ENCODE data around the gene CCDC33.

Gene CCDC33

DNA sequence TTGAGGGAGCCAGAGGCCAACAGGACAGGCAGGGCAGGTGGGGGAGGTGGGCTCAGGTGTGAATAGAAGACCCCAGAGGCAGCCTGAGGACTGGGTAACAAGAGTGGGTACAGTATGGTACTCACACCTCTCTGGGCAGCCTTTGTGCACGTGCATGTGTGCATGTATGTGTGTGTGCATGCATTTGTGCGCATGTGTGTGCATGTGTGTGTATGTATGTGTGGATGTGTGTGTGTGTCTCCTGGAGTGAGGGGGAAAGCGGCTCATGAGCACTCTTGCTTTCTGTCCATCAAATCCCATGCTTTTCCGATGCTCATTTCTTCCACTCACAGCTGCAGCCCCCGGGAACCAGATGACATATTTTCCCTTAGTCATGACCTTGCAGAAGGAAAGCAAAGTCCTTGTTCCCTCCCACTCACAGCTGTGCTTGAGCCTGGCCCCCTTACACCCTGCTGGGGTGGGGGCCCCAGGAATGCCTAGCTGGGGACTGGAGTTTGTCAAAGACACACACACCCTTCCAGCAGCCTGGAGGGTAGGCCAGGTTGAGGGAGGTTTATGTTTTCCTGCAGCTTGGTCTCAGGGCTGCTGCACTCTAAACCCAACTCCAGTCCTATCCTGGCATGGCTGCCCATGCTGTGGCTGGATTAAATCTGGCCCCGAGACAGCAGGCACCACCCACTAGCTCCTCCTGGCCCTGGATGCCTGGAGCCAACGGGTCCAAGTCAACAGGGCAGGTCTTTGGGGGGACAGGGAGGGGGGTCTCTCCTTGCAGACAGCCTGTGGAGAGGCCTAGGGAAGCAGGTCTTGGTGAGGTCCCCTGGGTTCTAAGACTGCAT is 22.5 kb downstream of the CCDC33 start:
- DNase-seq (ENCODE audit: low read depth, low spot score): no peak

DNA sequence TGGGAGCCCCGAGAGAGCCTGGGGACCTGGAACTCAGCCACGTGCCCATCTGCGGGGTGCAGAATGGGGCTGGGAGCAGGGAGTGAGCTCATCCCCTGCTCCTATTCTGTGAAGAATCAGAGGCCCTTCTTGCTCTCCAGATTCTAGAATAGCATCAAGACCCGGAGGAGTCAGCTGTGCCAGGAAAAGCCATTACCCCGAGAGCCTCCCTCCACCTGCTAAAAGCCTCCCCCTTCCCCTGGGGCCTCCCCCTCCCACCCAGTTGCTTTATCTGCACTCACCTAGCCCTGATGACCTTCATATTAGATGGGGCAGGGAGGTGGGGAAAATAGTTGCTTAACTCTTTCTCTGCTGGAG is 23.1 kb downstream of the CCDC33 start:
- DNase-seq (ENCODE audit: low read depth, low spot score): no peak

DNA sequence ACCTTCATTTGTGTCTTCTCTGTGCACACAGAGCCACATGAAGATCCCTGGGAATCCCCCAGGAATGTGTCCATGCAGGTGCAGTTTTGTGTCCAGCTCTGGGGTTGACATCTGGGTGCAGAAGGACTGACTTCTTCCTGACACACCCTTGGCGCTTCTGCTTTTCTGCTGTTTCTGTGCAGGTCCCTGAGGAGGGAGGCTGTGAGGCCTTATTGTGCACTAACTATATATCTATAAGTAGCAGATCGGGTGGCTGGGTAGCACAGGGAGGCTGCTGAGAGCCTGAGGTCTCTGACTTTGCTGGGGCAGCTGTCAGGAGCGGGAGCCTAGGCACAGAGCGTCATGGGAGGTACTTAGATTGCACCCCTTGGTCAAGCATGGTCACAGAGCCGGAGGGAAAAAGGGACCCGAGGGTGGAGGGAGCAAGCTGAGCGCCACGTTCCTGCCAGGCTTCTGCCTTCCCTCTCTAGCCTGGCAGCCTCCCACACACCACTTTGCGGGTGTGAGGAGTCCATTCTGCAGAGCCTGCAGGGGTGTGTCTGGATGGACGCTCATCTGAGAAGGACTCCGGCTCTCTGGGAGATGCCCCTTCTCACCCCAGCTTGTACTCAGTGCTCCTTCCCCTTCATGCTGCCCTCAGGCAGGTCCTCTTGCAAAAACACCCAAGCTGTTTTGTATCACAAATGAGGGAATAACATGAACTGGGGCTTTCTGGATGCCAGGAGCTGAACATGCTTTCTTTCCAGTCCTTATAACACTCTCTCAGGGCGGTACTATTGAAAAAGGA is 23.9 kb downstream of the CCDC33 start:
- no peak for DNase-seq (ENCODE audit: low read depth, low spot score)

DNA sequence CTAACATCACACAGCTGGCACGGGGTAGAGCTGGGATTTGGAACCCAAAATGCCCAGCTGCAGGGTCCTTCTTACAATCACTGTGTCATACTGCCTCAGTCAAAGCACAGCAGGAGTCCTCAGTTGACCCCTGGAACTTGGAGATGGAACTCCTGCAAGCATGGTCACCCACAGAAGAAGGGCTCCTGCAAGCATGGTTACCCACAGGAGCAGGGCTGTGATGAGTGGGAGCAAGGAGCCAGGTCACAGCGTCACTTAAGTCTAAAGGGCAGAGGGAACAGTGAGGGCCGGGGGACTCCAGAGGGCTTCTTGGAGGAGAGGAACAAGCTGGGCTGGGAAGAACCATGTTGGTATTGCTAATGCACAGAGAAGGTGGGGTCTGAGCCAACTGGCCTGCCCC is 24.9 kb downstream of the CCDC33 start:
- no peak for DNase-seq (ENCODE audit: low read depth, low spot score)

DNA sequence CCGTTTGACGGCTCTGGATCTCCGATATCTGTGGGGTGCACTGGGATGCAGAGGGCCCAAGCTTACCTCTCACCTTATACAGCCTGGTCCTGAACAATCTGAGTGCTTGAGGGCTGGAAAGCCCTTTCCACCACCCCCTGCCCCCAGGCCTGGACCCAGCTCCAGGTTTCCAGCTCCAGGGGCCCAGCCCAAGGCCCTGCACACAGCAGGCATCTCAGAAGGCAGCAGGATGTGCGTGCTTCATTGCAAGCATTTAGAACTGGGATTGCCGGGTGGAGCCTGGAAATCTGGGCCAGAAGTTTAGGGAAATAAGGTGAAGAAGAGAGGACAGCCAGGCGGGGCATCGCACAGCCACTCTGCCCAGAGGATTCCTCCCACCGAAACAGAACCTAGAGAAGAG is 25.6 kb downstream of the CCDC33 start:
- no peak for DNase-seq (ENCODE audit: low read depth, low spot score)

DNA sequence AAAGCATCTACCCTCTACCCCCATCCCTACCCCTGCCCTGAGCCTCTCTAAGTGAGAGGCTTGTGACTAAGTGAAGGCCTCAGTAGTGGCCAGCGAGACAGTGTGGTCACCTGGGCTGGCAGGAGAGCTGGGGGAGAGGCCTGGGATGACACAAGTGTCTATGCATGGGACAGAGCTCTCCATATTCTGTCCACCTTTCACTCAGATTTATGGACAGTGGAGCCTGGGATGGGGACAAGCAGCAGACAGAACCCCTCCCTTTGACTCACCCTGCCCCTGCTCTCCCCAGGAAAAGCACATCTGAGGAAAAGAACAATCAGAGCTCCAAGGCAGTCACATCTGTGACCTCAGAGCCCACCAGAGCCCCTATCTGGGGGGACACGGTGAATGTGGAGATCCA is 26.0 kb downstream of the CCDC33 start:
- DNase-seq (ENCODE audit: low read depth, low spot score): no peak

DNA sequence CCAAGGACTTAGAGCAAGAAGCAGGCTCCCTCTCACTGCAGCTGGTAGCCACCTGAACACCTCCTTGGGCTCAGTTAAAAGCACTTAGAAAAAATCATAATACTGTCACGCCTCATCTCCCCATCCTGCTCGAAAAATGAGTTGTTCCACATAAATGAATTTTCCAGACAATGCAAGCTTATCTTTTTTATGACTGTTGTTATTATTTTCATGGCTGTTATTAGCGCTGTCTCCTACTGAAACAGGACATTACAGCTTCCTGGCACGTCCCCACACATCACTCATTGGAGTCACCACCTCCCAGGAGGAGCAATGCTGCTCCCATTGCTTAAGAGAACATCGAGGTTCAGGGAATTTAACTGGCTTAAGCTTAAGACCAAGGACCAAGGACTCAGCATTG is 26.5 kb downstream of the CCDC33 start:
- no peak for DNase-seq (ENCODE audit: low read depth, low spot score)

DNA sequence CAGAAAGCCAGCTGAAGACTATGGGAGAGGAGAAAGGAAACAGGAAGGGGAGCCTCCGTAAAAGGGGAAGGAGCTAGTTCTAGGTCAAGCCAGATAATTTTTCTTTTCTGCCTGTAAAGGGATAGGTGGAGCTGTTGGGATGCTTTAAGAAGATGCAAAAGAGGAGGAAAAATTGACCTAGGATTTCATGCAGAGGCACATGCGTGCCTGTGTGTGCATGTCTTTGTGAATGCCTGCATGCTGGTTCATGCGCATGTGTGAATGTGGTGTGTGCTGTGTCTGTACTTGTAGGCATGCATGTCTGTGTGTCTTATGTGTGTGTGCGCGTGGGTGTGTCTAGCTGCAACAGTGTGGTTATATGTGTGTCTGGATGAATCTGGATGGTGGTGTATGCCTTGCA is 27.3 kb downstream of the CCDC33 start:
- no peak for DNase-seq (ENCODE audit: low read depth, low spot score)

DNA sequence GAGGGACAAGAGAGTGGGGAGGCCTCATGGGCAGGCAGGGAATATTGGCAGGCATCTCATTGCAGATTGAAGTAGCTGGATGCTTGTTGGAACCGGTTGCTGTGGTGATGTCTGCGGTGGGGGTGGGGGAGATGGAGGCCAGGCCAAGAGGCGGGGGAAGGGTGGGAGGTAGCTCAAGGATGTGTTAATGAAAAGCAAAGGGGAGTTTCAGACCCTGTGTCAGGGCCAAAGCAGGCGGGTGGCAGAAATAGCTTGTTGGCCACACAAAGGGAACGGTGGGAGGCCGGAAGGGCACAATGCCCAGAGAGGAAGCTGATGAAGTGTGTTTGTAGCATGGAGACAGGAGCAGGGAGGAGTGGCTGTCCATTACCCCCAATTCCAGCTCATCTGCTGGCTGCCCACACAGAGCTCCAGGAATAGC is 28.0 kb downstream of the CCDC33 start:
- no peak for DNase-seq (ENCODE audit: low read depth, low spot score)

DNA sequence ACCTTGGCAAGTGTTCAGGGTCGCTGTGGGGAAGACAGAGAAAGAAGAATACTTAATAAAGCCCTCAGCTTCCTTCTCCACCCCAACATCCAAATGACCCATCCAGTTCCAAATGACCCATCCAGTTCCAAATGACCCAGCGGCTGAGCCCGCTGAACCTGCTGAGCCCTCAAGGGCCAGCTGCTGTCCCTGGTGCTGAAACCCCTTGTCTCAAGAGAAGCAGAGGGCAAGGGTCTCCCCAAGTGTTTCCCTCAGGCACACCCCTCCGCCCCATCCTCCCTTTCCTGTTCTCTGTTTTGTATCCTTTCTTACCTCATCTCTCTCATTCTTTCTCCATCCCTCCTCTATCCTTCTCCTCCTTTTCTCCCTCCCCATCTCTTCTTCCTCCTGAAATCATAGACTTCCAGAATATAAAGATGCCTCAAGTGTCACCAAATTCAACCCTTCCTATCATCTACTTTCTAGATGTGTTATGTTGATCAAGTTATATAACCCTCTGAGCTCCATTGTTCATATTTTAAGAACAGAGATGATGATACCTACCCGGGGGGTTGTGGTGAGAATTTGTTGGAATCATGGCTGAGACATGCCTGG is 29.0 kb downstream of the CCDC33 start:
- no peak for DNase-seq (ENCODE audit: low read depth, low spot score)

DNA sequence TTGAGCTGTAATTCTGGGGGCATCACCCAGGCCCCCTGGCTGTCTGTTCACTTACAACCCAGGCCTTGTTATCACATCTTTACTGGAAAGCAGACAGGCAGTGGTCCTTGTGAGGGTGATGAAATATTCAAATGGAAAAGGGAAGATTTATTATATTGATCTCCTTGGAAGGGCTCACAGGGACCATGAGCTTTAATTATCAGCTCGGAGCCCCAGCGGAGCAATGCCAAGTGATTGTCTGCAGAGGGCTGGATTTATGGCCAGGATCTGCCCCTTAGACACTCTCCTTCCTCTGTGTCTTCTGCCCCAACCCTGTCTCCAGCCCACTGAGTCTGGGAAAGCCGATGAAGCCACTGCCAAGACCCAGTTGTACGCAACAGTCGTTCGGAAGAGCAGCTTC is 31.9 kb downstream of the CCDC33 start:
- DNase-seq (ENCODE audit: low read depth, low spot score): no peak

DNA sequence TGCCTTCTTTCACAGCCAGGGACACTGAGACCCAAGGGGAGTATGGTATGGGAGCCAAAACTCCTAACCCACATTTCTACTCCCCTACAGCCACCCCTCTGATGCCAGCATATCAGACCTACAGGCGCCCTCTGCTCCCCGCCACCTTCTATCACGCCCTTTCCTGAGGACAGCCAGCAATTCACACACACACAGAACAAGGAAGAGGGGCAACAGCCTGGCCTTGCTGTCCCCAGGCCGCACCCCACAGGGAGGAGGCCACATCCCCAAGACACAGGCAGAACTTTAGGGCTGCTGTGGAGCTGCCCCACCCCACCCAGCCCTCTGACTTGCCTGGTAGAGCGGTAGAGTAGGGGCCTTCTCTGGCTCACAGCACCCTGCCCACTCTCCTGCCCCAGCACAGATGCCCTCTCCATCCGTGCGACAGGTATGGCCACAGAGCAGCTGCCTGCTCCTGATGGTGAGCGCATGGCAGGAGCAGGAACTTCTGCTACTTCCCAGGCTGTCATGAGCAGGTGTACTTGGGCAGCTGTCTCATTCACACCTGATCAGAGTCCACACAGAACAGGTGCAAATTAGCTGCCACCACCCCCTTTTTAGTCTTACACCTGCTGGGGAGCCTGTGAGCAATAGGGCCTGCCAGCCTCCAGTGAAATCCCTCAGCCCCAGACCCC is 33.4 kb downstream of the CCDC33 start:
- no peak for DNase-seq (ENCODE audit: low read depth, low spot score)

DNA sequence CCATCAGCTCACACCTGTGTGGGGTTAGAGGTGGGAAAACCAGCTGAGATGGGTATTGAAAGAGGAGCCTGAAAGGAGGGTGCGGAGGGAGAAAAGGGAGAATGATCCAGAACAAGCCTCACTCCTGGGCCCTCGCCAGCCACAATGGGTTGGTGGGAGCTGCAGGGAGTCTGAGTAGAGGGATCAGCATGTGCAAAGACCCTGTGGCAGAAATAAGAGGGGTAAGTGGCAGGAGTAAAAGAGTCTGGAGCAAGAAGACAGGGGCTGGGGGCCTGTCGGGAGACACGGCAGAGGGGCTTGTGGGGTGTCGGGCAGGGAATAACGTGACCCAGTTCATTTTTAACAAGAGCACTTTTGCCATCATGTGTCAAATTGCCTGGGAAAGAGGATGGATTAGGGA is 34.0 kb downstream of the CCDC33 start:
- DNase-seq (ENCODE audit: low read depth, low spot score): no peak

DNA sequence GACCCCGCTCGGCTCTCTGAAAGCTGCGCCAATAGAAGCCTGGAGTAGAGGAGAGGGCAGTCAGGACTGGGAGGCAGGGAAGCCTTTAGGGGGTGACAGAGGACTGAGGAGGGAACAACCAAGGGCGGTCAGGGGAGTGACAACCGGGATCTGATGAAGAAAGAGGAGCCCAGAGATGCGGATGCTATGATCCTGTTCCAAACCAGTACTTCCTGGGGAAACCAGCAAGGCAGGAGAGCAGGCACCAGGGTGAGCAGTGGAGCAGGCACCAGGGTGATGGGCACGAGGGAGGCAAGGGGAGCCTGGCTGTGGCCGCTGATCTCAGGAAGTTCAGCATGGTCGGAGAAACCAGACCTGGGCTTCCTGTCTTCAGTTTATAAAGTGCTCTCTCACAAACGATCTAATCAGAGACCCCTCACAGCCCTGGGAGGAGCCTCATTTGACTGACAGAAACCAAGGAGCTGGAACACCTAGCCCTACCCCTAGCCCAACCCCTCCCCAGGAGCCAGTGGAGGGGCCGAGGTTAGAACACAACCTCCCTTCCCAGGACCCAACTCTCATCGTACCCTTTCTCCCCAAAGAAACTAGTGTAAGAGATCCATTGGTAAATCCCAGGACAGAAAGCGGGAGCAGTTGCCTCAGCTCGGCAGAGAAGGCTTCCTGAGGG is 34.9 kb downstream of the CCDC33 start:
- no peak for DNase-seq (ENCODE audit: low read depth, low spot score)

DNA sequence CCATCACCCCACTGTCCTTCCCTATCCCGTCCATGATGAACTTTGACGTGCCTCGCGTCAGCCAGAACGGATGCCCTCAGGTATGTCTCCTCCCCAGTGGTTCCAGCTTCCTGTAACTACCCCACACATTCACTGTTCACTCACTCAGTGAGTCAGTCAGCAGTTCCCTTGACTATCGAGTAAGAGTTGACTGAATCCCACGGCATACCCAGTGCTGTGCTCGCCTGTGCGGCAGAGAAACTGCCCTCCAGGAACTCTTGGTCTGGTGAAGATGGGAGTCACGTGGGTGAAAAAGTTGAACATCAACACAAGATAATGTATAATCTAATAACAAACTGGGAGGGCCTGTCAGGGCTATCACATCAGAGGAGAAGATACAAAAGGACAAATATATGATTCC is 36.7 kb downstream of the CCDC33 start:
- DNase-seq (ENCODE audit: low read depth, low spot score): no peak

DNA sequence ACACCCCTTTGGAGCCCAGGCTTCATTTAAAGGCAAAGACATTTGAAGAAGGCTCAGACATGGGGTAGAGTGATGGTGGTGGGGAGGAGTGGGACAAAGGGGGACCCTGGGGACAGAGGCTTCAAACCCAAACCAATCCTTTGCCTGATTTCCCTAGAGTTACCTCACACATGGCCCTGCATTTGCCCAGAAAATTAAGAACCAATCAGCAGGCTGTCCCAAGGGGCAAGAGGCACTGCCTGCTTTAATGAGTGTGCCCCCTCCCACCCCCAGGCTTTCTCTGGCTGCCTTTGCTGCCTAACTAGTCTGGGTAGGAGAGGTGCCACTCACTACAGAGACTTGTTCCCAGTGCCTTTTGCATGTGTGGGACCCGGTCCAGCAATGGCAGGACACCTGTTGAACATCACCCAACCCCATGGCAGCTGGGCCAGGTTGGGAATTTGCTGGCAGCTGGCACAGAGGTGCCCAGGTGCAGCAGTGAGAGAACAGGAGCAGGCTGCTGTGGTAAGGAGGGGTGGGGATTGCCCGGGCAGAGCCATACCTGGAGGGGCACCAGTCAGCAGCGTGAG is 38.4 kb downstream of the CCDC33 start:
- DNase-seq (ENCODE audit: low read depth, low spot score): no peak

DNA sequence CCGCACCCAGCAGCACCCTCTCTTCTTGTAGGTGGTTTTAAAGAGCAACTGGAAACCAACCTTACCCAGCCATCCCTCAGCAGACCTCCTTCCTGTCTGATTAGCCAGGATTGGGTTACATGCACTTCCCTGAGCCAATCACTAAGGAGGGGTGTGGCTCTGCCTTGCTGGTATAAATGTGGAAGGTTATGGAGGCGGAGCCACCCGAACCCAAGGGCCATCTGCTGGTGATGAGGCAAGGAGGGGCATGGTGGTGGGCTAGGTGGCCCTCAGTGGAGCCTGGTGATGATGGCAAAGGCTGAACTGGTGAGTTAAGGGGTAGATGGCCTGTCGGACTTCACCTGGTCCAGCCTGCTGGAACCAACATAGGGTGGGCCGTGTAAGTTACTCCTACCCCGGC is 39.8 kb downstream of the CCDC33 start:
- no peak for DNase-seq (ENCODE audit: low read depth, low spot score)

DNA sequence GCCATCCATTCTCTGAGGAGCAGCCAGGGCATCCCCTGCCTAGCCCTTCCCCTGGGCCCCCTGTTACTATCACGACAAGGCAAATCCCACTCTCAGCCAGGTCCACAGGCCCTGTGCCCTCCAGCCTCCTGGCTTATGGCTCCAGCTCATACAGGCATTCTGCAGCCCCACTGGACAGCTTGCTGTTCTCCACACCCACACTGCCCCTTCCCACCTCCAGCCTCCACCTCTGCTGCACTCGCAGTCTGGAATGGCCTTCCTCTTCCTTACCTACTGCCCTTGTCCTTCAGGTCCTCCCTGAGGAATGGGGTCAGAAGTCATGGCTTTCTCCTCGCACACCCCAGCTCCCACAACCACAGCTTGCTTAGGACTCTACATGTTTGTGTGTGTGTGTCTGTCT is 40.4 kb downstream of the CCDC33 start:
- DNase-seq (ENCODE audit: low read depth, low spot score): no peak

DNA sequence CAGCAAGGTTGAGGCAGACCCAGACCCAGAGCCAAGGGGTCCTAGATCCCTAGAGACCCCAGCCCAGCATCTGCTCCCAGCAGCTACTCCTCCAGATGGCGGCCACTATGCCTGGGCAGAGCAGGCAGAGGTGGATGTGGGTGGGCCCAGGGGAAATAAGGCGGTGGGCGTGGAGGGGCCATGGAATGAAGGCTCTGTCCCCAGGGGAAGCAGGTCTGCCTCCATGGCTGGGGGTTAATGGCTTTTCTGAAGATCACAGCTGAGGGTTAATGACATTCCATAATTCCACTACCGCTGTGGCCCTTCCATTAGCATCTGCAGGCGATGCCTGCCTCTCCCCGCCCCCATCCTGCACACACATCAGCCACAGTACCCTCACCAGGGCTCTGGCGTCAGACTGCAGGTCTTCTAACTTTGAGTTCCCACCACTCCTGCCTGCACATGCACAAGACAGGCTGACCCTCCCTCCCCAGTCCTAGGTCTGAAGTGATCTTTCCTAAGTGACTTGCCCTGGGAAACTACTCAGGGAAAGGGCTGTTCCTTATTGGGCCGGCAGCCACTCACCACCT is 41.2 kb downstream of the CCDC33 start:
- no peak for DNase-seq (ENCODE audit: low read depth, low spot score)

DNA sequence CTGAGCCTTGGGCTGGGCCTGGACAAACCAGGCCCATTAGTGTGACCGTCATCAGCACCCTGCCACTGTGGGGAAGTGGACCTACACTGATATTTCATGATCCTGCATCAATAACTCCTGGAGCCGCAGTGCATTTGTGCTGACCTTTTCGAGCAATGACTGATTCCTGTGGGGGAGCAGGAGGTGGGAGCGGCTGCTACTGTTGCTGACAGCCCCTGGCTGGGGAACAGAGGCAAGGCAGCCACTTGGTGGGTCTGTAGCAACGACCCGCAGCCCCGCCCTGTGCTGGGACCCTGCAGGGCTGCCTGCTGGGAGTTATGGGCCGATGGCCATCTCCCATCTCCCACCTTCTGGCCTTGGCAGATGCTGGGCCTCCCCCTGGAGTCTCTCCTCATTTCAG is 42.1 kb downstream of the CCDC33 start:
- no peak for DNase-seq (ENCODE audit: low read depth, low spot score)
